ENCODE results near the gene SPNS3.

DNA sequence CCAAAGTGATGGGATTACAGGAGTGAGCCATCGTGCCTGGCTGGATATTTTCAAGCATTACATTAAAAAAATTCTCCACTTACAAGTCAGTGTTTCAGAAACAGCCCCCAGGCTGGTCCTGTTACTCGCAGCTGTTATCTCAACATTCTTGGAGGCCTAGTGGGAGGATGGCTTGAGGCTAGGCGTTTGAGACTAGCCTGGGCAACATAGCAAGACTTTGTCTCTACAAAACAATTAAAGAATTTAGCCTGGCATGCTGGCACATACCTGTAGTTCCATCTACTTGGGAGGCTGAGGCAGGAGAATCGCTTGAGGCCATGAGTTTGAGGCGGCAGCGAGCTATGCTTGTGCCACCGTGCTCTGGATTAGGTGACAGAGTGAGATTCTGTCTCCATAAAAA, 26.5 kb upstream of the SPNS3 start:
- no peak for TF ChIP-seq SP1 (IDR thresholded peaks at IDR 0.05; ENCODE audit: low read depth, low read length)
- no peak for TF ChIP-seq ELK1 (IDR thresholded peaks at IDR 0.05; ENCODE audit: low read depth, low read length)
- no peak for TF ChIP-seq JUNB (IDR thresholded peaks at IDR 0.05)
- TF ChIP-seq CTCF (IDR thresholded peaks at IDR 0.05 in 2 of 3, conservative IDR thresholded peaks at IDR 0.05 in 1 of 3; ENCODE audit: control insufficient read depth in 2 of 3, extremely low read depth in 1 of 3, insufficient read depth in 1 of 3, low read depth in 3 of 3, low read length in 3 of 3): no peak
- no peak for TF ChIP-seq POLR2AphosphoS5 (IDR thresholded peaks at IDR 0.05; ENCODE audit: low read length)
- no peak for TF ChIP-seq JUND (IDR thresholded peaks at IDR 0.05; ENCODE audit: low read depth, low read length)
- TF ChIP-seq RELA (IDR thresholded peaks at IDR 0.05; ENCODE audit: borderline replicate concordance, partially characterized antibody): no peak
- no peak for TF ChIP-seq MXI1 (IDR thresholded peaks at IDR 0.05; ENCODE audit: low read depth, low read length)
- no peak for TF ChIP-seq CEBPB (IDR thresholded peaks at IDR 0.05; ENCODE audit: borderline replicate concordance in 1 of 2, low read depth in 2 of 2, low read length in 2 of 2)
- no peak for TF ChIP-seq HDAC6 (IDR thresholded peaks at IDR 0.05; ENCODE audit: unreplicated experiment)
- TF ChIP-seq, protein P1, sequence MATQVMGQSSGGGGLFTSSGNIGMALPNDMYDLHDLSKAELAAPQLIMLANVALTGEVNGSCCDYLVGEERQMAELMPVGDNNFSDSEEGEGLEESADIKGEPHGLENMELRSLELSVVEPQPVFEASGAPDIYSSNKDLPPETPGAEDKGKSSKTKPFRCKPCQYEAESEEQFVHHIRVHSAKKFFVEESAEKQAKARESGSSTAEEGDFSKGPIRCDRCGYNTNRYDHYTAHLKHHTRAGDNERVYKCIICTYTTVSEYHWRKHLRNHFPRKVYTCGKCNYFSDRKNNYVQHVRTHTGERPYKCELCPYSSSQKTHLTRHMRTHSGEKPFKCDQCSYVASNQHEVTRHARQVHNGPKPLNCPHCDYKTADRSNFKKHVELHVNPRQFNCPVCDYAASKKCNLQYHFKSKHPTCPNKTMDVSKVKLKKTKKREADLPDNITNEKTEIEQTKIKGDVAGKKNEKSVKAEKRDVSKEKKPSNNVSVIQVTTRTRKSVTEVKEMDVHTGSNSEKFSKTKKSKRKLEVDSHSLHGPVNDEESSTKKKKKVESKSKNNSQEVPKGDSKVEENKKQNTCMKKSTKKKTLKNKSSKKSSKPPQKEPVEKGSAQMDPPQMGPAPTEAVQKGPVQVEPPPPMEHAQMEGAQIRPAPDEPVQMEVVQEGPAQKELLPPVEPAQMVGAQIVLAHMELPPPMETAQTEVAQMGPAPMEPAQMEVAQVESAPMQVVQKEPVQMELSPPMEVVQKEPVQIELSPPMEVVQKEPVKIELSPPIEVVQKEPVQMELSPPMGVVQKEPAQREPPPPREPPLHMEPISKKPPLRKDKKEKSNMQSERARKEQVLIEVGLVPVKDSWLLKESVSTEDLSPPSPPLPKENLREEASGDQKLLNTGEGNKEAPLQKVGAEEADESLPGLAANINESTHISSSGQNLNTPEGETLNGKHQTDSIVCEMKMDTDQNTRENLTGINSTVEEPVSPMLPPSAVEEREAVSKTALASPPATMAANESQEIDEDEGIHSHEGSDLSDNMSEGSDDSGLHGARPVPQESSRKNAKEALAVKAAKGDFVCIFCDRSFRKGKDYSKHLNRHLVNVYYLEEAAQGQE (IDR thresholded peaks at IDR 0.05; ENCODE audit: low read depth, low read length): no peak
- no peak for TF ChIP-seq EP300 (IDR thresholded peaks at IDR 0.05; ENCODE audit: borderline replicate concordance in 1 of 2, control insufficient read depth in 1 of 2, low read depth in 2 of 2, low read length in 2 of 2)
- TF ChIP-seq YY1 (IDR thresholded peaks at IDR 0.05; ENCODE audit: low read depth, low read length): no peak
- no peak for TF ChIP-seq SMAD5 (IDR thresholded peaks at IDR 0.05; ENCODE audit: low read depth)
